Measurements from ENCODE around the gene MAML3. TPM values are rescaled to one million over a fixed set of nuclear protein-coding genes. Genes with fewer than 3 reads are reported as not detected.

Gene MAML3
- total RNA-seq, 1 donor from 2014 or later: 2.7 TPM

DNA sequence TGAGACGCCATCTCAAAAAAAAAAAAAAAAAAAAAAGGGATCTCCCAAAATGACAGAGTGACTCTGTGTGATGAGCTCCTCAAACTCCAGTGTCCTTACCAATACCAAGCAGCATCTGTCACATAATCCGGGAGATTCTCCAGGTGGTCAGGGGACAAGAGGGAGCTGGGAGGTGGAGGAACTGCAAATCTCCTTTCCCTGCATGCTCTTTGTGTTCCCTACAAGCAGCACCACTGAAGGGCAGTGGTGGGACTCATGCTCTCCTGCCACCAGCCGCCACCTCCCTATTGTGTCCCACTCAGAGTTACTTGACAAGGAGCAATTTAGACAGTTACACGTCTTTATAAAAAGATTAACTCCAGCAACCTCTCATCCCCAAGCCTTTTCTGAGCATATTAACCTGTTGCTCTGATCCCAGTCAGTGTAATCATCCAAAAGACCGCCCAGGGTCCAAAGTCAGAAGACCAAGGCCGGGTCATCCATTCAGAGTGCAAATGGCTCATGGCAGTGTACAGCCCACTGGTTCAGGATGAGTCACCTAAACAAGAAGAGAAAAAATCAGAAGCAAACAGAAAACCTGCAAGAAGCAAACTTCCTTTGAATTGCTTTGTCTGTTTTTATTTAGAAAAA, 464.8 kb downstream of the MAML3 start:
- H3K36me3 ChIP-seq (ENCODE audit: control insufficient read depth, insufficient read depth, low read length): peaks cover 2% of the 10 kb centered on the region
- no peak overlapping the region for H3K4me3 ChIP-seq (ENCODE audit: low read depth, low read length)
- no peaks in the 10 kb centered on the region for H3K27me3 ChIP-seq (ENCODE audit: control insufficient read depth, insufficient read depth, low read length)
- DNase-seq (ENCODE audit: low read depth): no peak
- TF ChIP-seq, protein P1, sequence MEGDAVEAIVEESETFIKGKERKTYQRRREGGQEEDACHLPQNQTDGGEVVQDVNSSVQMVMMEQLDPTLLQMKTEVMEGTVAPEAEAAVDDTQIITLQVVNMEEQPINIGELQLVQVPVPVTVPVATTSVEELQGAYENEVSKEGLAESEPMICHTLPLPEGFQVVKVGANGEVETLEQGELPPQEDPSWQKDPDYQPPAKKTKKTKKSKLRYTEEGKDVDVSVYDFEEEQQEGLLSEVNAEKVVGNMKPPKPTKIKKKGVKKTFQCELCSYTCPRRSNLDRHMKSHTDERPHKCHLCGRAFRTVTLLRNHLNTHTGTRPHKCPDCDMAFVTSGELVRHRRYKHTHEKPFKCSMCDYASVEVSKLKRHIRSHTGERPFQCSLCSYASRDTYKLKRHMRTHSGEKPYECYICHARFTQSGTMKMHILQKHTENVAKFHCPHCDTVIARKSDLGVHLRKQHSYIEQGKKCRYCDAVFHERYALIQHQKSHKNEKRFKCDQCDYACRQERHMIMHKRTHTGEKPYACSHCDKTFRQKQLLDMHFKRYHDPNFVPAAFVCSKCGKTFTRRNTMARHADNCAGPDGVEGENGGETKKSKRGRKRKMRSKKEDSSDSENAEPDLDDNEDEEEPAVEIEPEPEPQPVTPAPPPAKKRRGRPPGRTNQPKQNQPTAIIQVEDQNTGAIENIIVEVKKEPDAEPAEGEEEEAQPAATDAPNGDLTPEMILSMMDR (IDR thresholded peaks at IDR 0.05; ENCODE audit: insufficient read depth, low read length, poor library complexity, severe bottlenecking): no peak

DNA sequence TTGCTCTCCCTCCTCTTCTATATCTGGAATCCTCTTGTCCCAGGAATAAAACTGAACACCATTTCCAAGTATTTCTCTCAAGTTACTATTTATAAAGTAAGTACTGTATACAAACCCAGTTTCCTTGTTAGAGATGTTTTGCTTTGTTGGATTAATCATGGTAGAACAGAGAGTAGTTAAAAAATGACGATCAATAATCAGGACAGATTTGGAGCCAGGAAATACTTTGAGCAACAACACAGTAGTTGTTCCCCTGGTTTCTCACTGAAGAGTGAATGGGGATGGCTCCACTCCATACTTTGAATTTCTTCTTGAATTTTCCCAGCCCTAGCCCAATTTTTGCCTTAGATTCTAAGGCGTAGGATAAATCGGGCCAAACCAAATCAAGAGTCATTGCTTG, 467.0 kb downstream of the MAML3 start:
- TF ChIP-seq, protein P1 (IDR thresholded peaks at IDR 0.05; ENCODE audit: insufficient read depth, low read length, poor library complexity, severe bottlenecking): no peak
- no peaks in the 10 kb centered on the region for H3K27me3 ChIP-seq (ENCODE audit: control insufficient read depth, insufficient read depth, low read length)
- no peak overlapping the region for H3K4me3 ChIP-seq (ENCODE audit: low read depth, low read length)
- no peak for DNase-seq (ENCODE audit: low read depth)
- H3K36me3 ChIP-seq (ENCODE audit: control insufficient read depth, insufficient read depth, low read length): peaks cover 2% of the 10 kb centered on the region

GRCh38 chr4:139686130-139686529, 467.9 kb downstream of the MAML3 start:
- TF ChIP-seq, protein P1 (IDR thresholded peaks at IDR 0.05; ENCODE audit: insufficient read depth, low read length, poor library complexity, severe bottlenecking): no peak
- no peak for DNase-seq (ENCODE audit: low read depth)
- Histone ChIP-seq H3K36me3 (ENCODE audit: control insufficient read depth, insufficient read depth, low read length) (peaks cover 2% of the 10 kb centered on the region), H3K4me3 (ENCODE audit: low read depth, low read length) (no peak overlapping the region), H3K27me3 (ENCODE audit: control insufficient read depth, insufficient read depth, low read length) (no peaks in the 10 kb centered on the region)

DNA sequence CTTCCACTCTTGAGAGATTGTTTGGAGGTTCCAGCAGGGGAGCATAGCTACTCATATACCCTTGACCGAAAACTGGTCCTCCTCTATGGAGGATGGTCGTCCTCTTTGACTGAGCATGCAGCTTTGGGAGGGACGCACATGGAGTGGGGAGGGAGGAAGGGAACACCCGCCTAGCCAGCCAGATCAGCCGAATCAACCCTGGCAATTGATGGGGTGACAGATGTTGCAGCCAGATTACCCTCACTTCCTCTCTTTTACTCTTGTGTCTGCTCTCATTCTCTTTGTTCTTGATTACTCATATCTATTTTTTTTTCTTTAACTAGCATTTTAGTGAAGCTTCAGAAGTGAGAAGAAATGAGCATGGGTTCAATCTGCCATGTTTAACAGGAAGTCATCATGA, 468.8 kb downstream of the MAML3 start:
- no peaks in the 10 kb centered on the region for H3K27me3 ChIP-seq (ENCODE audit: control insufficient read depth, insufficient read depth, low read length)
- TF ChIP-seq, protein P1 (IDR thresholded peaks at IDR 0.05; ENCODE audit: insufficient read depth, low read length, poor library complexity, severe bottlenecking): no peak
- peaks cover 2% of the 10 kb centered on the region for H3K36me3 ChIP-seq (ENCODE audit: control insufficient read depth, insufficient read depth, low read length)

DNA sequence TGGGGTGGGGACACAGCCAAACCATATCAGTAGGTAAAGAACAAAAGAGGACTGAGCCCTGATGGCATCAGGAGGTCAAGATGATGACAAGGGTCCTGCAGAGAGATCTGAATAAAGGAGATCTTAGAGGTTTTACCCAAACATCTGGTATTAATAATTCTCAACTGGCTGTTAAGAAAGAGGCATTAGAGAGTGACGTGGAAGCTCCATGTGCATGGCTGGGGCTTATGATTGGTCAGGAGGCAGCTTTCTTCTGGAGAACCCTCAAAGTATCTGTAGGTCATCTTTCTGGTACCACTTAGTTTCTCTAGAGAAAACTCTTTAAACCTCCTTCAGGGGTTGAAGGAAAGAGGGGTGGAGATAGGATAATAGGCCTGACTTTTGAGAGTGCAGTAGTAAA, 469.6 kb downstream of the MAML3 start:
- Histone ChIP-seq H3K27me3 (ENCODE audit: control insufficient read depth, insufficient read depth, low read length) (no peaks in the 10 kb centered on the region), H3K36me3 (ENCODE audit: control insufficient read depth, insufficient read depth, low read length) (peaks cover 2% of the 10 kb centered on the region), H3K4me3 (ENCODE audit: low read depth, low read length) (no peak overlapping the region)
- TF ChIP-seq, protein P1 (IDR thresholded peaks at IDR 0.05; ENCODE audit: insufficient read depth, low read length, poor library complexity, severe bottlenecking): no peak
- no peak for DNase-seq (ENCODE audit: low read depth)

More for the DNA sequence above, 468.8 kb downstream of the MAML3 start:
- H3K4me3 ChIP-seq (ENCODE audit: low read depth, low read length): no peak overlapping the region
- DNase-seq (ENCODE audit: low read depth): no peak

GRCh38 chr4:139682741-139683151, 471.2 kb downstream of the MAML3 start:
- TF ChIP-seq, protein P1 (IDR thresholded peaks at IDR 0.05; ENCODE audit: insufficient read depth, low read length, poor library complexity, severe bottlenecking): no peak
- no peak overlapping the region for H3K4me3 ChIP-seq (ENCODE audit: low read depth, low read length)
- DNase-seq (ENCODE audit: low read depth): no peak
- H3K27me3 ChIP-seq (ENCODE audit: control insufficient read depth, insufficient read depth, low read length): no peaks in the 10 kb centered on the region
- peaks cover 2% of the 10 kb centered on the region for H3K36me3 ChIP-seq (ENCODE audit: control insufficient read depth, insufficient read depth, low read length)

All from kidney epithelial cell (primary cell).